Smooth muscle cell (in vitro differentiated cells): ENCODE measurements around the gene PIPOX. TPM values are rescaled to one million over a fixed set of nuclear protein-coding genes. Genes with fewer than 3 reads are reported as not detected.
"Not testable (repeated sequence)": the region's sequence is repeated elsewhere in the genome, so short reads cannot be mapped to it uniquely, and the experiment has no call there.

Source experiments
- DNase-seq: peaks from one replicate; lab custom pipeline; 2025; ENCODE audit not compliant: unreplicated experiment; lab: John Stamatoyannopoulos, UW
- H2AFZ ChIP-seq: fragments of 200-600 bp; sonication (generic); 2 replicates; pipeline ENCODE4 v1.6.0; 2016; ENCODE audit warnings: antibody characterized with exemption, low read depth, mild to moderate bottlenecking
- H3F3A ChIP-seq: fragments of 200-600 bp; sonication (generic); 2 replicates; pipeline ENCODE4 v1.6.0; 2017; ENCODE audit warnings: antibody characterized with exemption, low read depth
- H3K27ac ChIP-seq: fragments of 200-600 bp; sonication (generic); 2 replicates; pipeline ENCODE4 v1.5.1; 2016; ENCODE audit warnings: low read depth, mild to moderate bottlenecking
- H3K27me3 ChIP-seq: fragments of 200-600 bp; sonication (generic); 2 replicates; pipeline ENCODE4 v1.6.1; 2016; ENCODE audit warnings: low read depth, mild to moderate bottlenecking
- H3K36me3 ChIP-seq: fragments of 200-600 bp; sonication (generic); 2 replicates; pipeline ENCODE4 v1.5.1; 2016; ENCODE audit warnings: low read depth
- H3K4me1 ChIP-seq: fragments of 200-600 bp; sonication (generic); 2 replicates; pipeline ENCODE4 v1.5.1; 2016; ENCODE audit warnings: low read depth
- H3K4me2 ChIP-seq: fragments of 200-600 bp; sonication (generic); 2 replicates; pipeline ENCODE4 v1.6.0; 2016; ENCODE audit warnings: mild to moderate bottlenecking
- H3K4me3 ChIP-seq: fragments of 200-600 bp; sonication (generic); 2 replicates; pipeline ENCODE4 v1.5.1; 2016; ENCODE audit warnings: mild to moderate bottlenecking
- H3K79me2 ChIP-seq: fragments of 200-600 bp; sonication (generic); 2 replicates; pipeline ENCODE4 v1.6.0; 2016; ENCODE audit warnings: low read depth, mild to moderate bottlenecking
- H3K9ac ChIP-seq: fragments of 200-600 bp; sonication (generic); 2 replicates; pipeline ENCODE4 v1.6.0; 2016; ENCODE audit warnings: low read depth
- H3K9me3 ChIP-seq: fragments of 200-600 bp; sonication (generic); replicated peaks from 2 replicates; pipeline ENCODE4 v1.5.1; 2016; ENCODE audit warnings: low read depth
- H4K20me1 ChIP-seq: fragments of 200-600 bp; sonication (generic); 2 replicates; pipeline ENCODE4 v1.6.0; 2016; ENCODE audit warnings: low read depth
- whole genome bisulfite sequencing: methylation state at CpG from one replicate; pipeline ENCODE4 v1.1.7; 2016; ENCODE audit warnings: low lambda C conversion rate; 5-methylcytosine and 5-hydroxymethylcytosine counted together
- polyA plus RNA-seq: library from polyadenylated mRNA; unstranded; fragments of >200 nt; fragmentation: Nextera tagmentation; extraction: Ambion mirVana; gene quantifications from 2 replicates; pipeline ENCODE4 v1.2.1, GENCODE V29; 2016
- total RNA-seq: library from RNA; depleted of rRNA; stranded (reverse); fragments of >200 nt; gene quantifications from 2 replicates; pipeline ENCODE4 v1.2.3, GENCODE V29; 2014
- TF ChIP-seq, protein P1 (sequence below): fragments of 200-600 bp; sonication (generic); IDR thresholded peaks from 2 replicates; pipeline ENCODE4 v1.5.1; 2017; ENCODE audit warnings: borderline replicate concordance, mild to moderate bottlenecking, antibody characterized with exemption; ENCODE audit not compliant: insufficient read depth, poor library complexity, severe bottlenecking

The PIPOX gene
- total and polyA plus RNA-seq, 2 experiments from 2014 or later, result 0.63 to 1.3 TPM

DNA sequence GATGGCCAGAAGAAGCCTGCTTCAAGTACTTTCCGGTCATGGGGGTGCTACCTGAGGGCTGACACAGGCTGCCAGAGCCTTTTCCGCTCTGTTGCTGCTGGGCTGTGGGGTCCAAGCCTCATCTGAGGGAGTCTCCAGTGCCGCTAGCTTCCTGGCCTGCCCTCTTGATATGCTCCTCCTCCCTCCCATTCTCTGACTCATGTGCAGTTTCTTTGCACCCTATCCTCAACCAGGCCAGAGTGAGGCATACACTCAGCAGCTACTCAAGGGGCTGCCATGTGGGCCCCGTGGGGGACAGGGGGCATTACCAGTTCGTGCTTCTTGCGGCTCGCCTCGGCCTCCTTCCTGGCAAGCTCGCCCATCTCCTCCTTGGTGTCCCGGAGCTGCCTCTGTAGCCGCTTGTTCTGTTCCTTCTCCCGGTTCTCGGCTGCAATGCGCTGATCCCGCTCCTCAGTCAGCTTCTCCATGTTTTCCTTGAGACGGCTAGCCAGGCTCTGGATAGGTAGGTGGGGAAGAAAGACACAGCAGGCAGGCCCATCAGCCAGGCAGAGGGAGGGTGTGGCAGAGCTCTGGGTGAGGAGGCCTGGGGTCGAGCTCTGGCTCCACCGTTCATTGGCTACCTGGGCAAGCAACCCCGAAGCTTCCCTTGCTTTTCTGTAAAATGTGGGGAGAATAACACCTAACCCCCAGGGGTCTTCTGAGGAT lies 43.8 kb downstream of the PIPOX start:
- H3F3A ChIP-seq, result no peaks in the 10 kb centered on the region
- no peak overlapping the region for H3K4me2 ChIP-seq
- no peak overlapping the region for H3K27ac ChIP-seq
- H2AFZ ChIP-seq, result no peak overlapping the region
- H3K9ac ChIP-seq, result no peak overlapping the region
- WGBS, result 91% methylated on average over 19 of the region's 19 CpGs
- H3K4me1 ChIP-seq, result peaks cover 7% of the 10 kb centered on the region
- DNase-seq, result no peak
- no peaks in the 10 kb centered on the region for H3K36me3 ChIP-seq
- no peak overlapping the region for H3K4me3 ChIP-seq
- no peaks in the 10 kb centered on the region for H3K27me3 ChIP-seq
- no peaks in the 10 kb centered on the region for H3K9me3 ChIP-seq
- TF ChIP-seq, protein P1, sequence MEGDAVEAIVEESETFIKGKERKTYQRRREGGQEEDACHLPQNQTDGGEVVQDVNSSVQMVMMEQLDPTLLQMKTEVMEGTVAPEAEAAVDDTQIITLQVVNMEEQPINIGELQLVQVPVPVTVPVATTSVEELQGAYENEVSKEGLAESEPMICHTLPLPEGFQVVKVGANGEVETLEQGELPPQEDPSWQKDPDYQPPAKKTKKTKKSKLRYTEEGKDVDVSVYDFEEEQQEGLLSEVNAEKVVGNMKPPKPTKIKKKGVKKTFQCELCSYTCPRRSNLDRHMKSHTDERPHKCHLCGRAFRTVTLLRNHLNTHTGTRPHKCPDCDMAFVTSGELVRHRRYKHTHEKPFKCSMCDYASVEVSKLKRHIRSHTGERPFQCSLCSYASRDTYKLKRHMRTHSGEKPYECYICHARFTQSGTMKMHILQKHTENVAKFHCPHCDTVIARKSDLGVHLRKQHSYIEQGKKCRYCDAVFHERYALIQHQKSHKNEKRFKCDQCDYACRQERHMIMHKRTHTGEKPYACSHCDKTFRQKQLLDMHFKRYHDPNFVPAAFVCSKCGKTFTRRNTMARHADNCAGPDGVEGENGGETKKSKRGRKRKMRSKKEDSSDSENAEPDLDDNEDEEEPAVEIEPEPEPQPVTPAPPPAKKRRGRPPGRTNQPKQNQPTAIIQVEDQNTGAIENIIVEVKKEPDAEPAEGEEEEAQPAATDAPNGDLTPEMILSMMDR, result no peak
- H4K20me1 ChIP-seq, result no peaks in the 10 kb centered on the region
- no peaks in the 10 kb centered on the region for H3K79me2 ChIP-seq

DNA sequence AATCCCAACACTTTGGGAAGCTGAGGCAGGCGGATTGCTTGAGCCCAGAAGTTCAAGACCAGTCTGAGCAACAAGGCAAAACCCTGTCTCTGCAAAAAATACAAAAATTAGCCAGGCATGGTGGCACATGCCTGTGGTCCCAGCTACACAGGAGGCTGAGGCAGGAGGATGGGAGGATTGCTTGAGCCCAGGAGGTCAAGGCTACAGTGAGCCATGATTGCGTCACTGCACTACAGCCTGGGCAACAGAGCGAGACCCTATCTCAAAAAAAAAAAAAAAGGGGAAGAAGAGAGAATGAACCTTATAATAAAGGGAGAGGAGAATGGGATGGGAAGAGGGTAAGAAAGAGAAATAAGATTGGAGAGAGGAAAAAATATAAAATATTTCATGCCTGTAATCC lies 45.8 kb downstream of the PIPOX start:
- not testable (repeated sequence) for H3K9me3 ChIP-seq

DNA sequence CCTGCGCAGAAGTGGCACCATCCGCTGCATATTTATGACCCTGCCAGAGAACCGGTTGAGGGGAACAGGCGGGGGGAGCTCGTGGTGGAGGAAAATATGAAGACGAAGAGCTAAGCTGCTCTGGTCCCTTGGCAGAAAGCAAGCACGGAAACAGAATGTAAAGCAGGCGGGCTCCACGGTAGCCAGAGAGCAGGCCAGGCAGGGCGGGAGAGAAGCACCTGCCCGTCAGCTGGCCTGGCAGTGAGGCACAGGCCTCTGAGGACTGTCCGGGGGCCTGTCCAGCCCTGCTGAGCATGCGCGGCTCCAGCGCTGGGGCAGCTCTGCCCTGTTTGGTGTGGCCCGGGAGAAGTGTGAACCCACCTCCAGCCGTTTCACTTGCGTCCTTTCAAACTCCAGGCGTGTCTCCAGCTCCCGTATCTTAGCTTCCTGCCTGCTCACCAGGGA lies 46.7 kb downstream of the PIPOX start:
- Histone ChIP-seq H3K36me3 (no peaks in the 10 kb centered on the region), H3K4me2 (no peak overlapping the region), H3K4me3 (no peak overlapping the region), H2AFZ (no peak overlapping the region), H3K27me3 (no peaks in the 10 kb centered on the region), H3K4me1 (peaks cover 6% of the 10 kb centered on the region), H3K9ac (no peak overlapping the region), H3F3A (no peaks in the 10 kb centered on the region), H3K27ac (no peak overlapping the region), H3K9me3 (no peaks in the 10 kb centered on the region), H3K79me2 (no peaks in the 10 kb centered on the region), H4K20me1 (no peaks in the 10 kb centered on the region)
- 93% methylated on average over 20 of the region's 20 CpGs for WGBS
- TF ChIP-seq, protein P1, result no peak
- DNase-seq, result no peak

More for the DNA sequence above, 45.8 kb downstream of the PIPOX start:
- not testable (repeated sequence) for H4K20me1 ChIP-seq, H3K4me1 ChIP-seq, H3K4me2 ChIP-seq, H2AFZ ChIP-seq, H3K9ac ChIP-seq, H3K27ac ChIP-seq, DNase-seq, H3K27me3 ChIP-seq, H3F3A ChIP-seq, H3K79me2 ChIP-seq, H3K36me3 ChIP-seq, H3K4me3 ChIP-seq
- WGBS, result 100% methylated on average over 3 of the region's 3 CpGs

DNA sequence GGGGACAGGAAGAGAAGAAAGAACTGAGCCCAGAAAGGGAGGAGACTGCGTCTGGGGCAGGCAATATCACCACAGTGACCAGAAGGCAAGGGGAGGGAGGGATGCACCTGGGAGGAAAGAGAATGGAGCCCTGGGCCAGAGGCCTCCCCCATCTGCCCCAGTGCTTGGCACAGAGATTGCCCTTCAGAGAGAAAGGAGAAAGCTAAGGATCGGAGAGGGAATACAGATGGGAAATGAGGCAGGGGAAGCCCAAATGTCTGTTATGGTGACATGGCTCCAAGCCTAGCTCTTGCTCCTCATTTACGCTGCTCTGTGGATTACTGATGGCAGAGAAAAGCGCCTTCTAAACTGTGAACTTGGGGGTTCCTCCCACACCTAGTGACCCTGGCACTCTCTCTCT lies 47.2 kb downstream of the PIPOX start:
- Histone ChIP-seq H4K20me1 (no peaks in the 10 kb centered on the region), H3K27ac (no peak overlapping the region), H3K79me2 (no peaks in the 10 kb centered on the region), H3K4me3 (no peak overlapping the region), H3K36me3 (no peaks in the 10 kb centered on the region), H3K4me2 (no peak overlapping the region), H3K4me1 (peaks cover 2% of the 10 kb centered on the region), H3K27me3 (no peaks in the 10 kb centered on the region), H3K9me3 (no peaks in the 10 kb centered on the region), H3F3A (no peaks in the 10 kb centered on the region), H3K9ac (no peak overlapping the region), H2AFZ (no peak overlapping the region)
- TF ChIP-seq, protein P1, result no peak
- 76% methylated on average over 4 of the region's 4 CpGs for WGBS
- no peak for DNase-seq
